Transverse colon (tissue), 4 donors: ENCODE measurements around the gene NGDN. TPM values are rescaled to one million over a fixed set of nuclear protein-coding genes. Genes with fewer than 3 reads are reported as not detected.

ENCODE experiments used
- DNase-seq: peaks from one replicate; pipeline ENCODE4 v3.0.0-alpha.2; 2019
- H3K27ac ChIP-seq, 4 donors: fragments of 200-600 bp; sonication (generic); 2 replicates each; pipeline ENCODE4 v1.5.1; 2016 to 2018; ENCODE audit warnings: inconsistent platforms in 4 of 4
- H3K27me3 ChIP-seq: fragments of 200-600 bp; sonication (generic); 2 replicates; pipeline ENCODE4 v1.5.1; 2017; ENCODE audit warnings: inconsistent platforms
- H3K36me3 ChIP-seq, 4 donors: fragments of 200-600 bp; sonication (generic); 2 replicates each; pipeline ENCODE4 v1.5.1; 2017 to 2019; ENCODE audit warnings: inconsistent platforms in 4 of 4
- H3K4me1 ChIP-seq, 4 donors: fragments of 200-600 bp; sonication (generic); 2 replicates each; pipeline ENCODE4 v1.5.1; 2017 to 2020; ENCODE audit warnings: inconsistent platforms in 4 of 4
- H3K4me3 ChIP-seq, 4 donors: fragments of 200-600 bp; sonication (generic); 1 replicate in 1 of 4; 2 replicates in 3 of 4; pipeline versions ENCODE4 v1.5.1 to v1.6.1; 2017 to 2019; ENCODE audit warnings: inconsistent platforms in 4 of 4
- H3K9me3 ChIP-seq, 2 donors: fragments of 200-600 bp; sonication (generic); 2 replicates each; pipeline ENCODE4 v1.5.1; 2017 to 2019; ENCODE audit warnings: inconsistent platforms in 2 of 2
- CTCF ChIP-seq, 5 experiments: fragments of 200-600 bp in 3 of 5; fragments of 450-650 bp in 2 of 5; sonication (generic) in 3 of 5; IDR thresholded peaks; 1 replicate in 2 of 5; 2 replicates in 3 of 5; pipeline ENCODE4 v1.5.1; 2016 to 2017; ENCODE audit warnings: antibody characterized with exemption in 5 of 5, inconsistent platforms in 3 of 5, mild to moderate bottlenecking in 2 of 5, moderate library complexity in 1 of 5
- EP300 ChIP-seq: sonication (generic); formaldehyde crosslinking; IDR thresholded peaks from one replicate; pipeline ENCODE4 v1.6.1; 2017; ENCODE audit warnings: antibody characterized with exemption, low read depth
- POLR2A ChIP-seq: fragments of 450-650 bp; IDR thresholded peaks from one replicate; pipeline ENCODE4 v1.6.1; 2016; ENCODE audit warnings: antibody characterized with exemption, mild to moderate bottlenecking, moderate library complexity
- POLR2AphosphoS5 ChIP-seq, 3 donors: sonication (generic); formaldehyde crosslinking; IDR thresholded peaks; one replicate each; pipeline ENCODE4 v1.6.1; 2016; ENCODE audit warnings: antibody characterized with exemption in 3 of 3
- WGBS, 2 donors: methylation state at CpG; one replicate each; pipeline ENCODE4 v1.1.5; 2018; ENCODE audit warnings: low coverage in 1 of 2; 5-methylcytosine and 5-hydroxymethylcytosine counted together
- in situ Hi-C, 4 donors: fragments of 200-750 bp; cut with MboI; loops; one replicate each; pipeline versions ENCODE4 v1.15.0 to v1.15.1; 2017; ENCODE audit warnings: low sequenced_read_pairs in 3 of 4, low pct_ligation_motif_present in 1 of 4, low pct_unique_long_range_greater_than_20kb in 1 of 4
- intact Hi-C: fragments of 100-400 bp; cut with DNase I; formaldehyde crosslinking; loops from one replicate; pipeline ENCODE4 v1.15.1; 2023; ENCODE audit warnings: low total_unique reads
- total RNA-seq, 4 donors: library from RNA; depleted of rRNA; stranded (reverse); fragments of >200 nt; gene quantifications; one replicate each; pipeline ENCODE4 v1.1.0, GENCODE V29; 2016

The NGDN gene
- total RNA-seq, 4 donors from 2014 or later: 8.8 to 31.5 (median 20.8) TPM

DNA sequence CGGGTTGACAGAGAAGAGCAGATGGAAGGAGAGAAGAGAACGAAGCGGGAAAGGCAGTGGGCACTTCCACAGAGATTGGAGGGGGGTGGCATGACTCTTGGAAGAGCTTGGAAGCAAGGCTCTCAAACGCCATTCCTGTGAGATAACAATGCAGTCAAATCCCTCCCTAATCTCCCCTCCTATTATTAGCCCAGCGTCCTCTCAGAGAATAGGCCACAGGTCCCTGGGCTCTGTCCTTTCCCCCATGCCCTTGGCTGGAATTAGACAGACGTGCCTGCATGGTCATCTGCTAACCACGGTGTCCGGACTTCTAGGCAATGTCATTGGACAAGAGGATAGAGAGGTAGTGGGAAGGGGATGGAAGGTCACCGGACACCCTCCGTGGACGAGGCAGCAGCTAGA, 26.1 kb upstream of the NGDN start:
- Histone ChIP-seq H3K27me3 (no peaks in the 10 kb centered on the region), H3K27ac (no peak overlapping the region), H3K36me3 (no peaks in the 10 kb centered on the region), H3K4me3 (no peak overlapping the region), H3K4me1 (peaks cover 3 to 23% (median 16%) of the 10 kb centered on the region in 4 donors), H3K9me3 (no peaks in the 10 kb centered on the region)
- in situ Hi-C loops (no loop called here), intact Hi-C loops (no loop called here)
- DNase-seq: no peak
- TF ChIP-seq POLR2AphosphoS5 (IDR thresholded peaks at IDR 0.05) (no peak), POLR2A (no peak), EP300 (no peak), CTCF (IDR thresholded peaks at IDR 0.05) (no peak)
- 72 to 77% methylated on average over 6 to 11 of the region's 11 CpGs for WGBS, 2 donors

- WGBS, 2 donors: 60 to 79% methylated on average over 6 of the region's 6 CpGs
- TF ChIP-seq EP300: no peak
- TF ChIP-seq POLR2AphosphoS5 (IDR thresholded peaks at IDR 0.05): no peak
- TF ChIP-seq CTCF (IDR thresholded peaks at IDR 0.05): no peak
- H3K27ac ChIP-seq: no peak overlapping the region
- intact Hi-C loops (no loop called here), in situ Hi-C loops (no loop called here)
- DNase-seq: no peak
- no peaks in the 10 kb centered on the region for H3K27me3 ChIP-seq
- H3K9me3 ChIP-seq: no peaks in the 10 kb centered on the region
- no peaks in the 10 kb centered on the region for H3K36me3 ChIP-seq
- no peak overlapping the region for H3K4me3 ChIP-seq
- H3K4me1 ChIP-seq: peaks cover 3 to 28% (median 18%) of the 10 kb centered on the region in 4 donors
These were observed 25.6 kb upstream of the NGDN start for GRCh38 chr14:23443881-23444280.

DNA sequence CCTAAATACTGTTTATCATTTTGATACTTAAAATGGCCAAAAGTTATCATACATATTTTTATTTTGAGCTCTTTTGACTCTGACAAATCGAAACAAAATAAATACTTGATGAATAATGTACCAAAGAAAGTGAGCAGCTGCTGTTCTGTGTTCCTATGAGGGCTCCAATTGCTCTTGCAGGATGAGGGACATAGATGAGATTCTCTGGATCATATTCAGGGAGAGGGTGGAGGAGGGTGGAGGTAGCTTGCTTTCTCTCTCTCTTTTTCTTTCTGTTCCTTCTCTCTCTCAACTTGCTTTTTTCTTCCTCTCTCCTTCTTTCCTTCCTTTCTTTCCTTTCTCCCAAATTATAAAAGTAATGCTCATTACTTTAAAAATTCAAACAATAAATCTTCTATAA, 25.2 kb upstream of the NGDN start:
- no peak for DNase-seq
- 62 to 73% methylated on average over 1 of the region's 1 CpG for WGBS, 2 donors
- Histone ChIP-seq H3K27ac (no peak overlapping the region), H3K4me1 (peaks cover 3 to 28% (median 18%) of the 10 kb centered on the region in 4 donors), H3K27me3 (no peaks in the 10 kb centered on the region), H3K36me3 (no peaks in the 10 kb centered on the region), H3K9me3 (no peaks in the 10 kb centered on the region), H3K4me3 (no peak overlapping the region)
- intact Hi-C loops (no loop called here), in situ Hi-C loops (no loop called here)
- TF ChIP-seq EP300: no peak

DNA sequence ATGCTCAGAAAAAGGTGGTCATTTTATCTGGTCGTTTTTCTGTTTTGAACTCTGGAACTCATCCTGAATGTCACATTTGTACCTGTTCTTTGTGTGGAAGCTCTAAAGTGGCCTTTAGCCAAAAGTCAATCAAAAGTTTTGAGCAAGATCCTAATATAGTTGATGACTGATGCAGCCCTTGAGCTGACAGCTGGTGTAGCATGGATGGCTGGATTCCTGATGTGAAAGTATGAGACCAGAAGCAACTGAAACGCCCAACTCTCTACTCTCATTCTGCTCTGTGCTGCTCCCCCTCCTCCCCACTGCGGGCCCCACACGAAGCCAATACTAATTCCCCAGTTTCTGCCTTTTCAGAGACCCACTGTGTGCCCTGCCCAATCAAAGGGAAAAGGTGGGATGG, 23.7 kb upstream of the NGDN start:
- TF ChIP-seq CTCF (IDR thresholded peaks at IDR 0.05): no peak
- no peak for TF ChIP-seq POLR2AphosphoS5 (IDR thresholded peaks at IDR 0.05)
- no peak for TF ChIP-seq EP300
- no peak for TF ChIP-seq POLR2A
- no peaks in the 10 kb centered on the region for H3K9me3 ChIP-seq
- peaks cover 3 to 28% (median 18%) of the 10 kb centered on the region in 4 donors for H3K4me1 ChIP-seq
- H3K27ac ChIP-seq: peak overlapping the region in 1 of 4 donors; percentile 83
- in situ Hi-C loops (no loop called here), intact Hi-C loops (no loop called here)
- H3K36me3 ChIP-seq: no peaks in the 10 kb centered on the region
- no peak overlapping the region for H3K4me3 ChIP-seq
- WGBS, 2 donors: 64 to 73% methylated on average over 4 of the region's 4 CpGs
- DNase-seq: no peak
- no peaks in the 10 kb centered on the region for H3K27me3 ChIP-seq

DNA sequence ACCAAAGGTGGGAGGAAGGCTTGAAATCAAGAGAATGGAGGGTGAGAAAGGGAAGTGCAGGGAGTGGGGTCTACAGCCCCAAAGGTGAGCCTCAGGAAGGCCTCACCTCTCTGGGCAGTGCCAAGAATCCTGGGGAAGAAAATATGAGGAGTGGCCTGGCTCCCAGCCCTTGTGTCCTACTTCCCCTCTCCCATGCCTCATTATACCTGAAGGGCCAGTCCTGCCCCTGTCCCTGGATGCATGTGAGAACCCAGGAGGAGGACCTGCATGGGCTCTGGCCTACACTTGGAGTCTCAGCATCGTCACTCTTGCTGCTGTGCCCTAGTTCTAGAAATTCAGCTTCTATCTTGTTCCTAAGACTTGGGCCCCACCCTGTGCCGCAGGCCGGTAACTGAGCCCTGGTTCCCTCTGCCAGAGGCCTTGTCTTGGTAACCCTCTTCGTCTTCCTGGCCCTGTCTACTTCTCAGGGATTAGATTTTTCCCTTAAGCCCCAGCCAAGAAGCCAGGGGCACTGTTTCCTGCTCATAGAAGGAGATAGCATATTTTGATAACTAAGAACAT, 23.1 kb upstream of the NGDN start:
- Histone ChIP-seq H3K9me3 (no peaks in the 10 kb centered on the region), H3K27ac (peak overlapping the region; percentile 9 to 83 (median 76)), H3K4me1 (peaks cover 3 to 28% (median 18%) of the 10 kb centered on the region in 4 donors), H3K36me3 (no peaks in the 10 kb centered on the region), H3K27me3 (no peaks in the 10 kb centered on the region), H3K4me3 (no peak overlapping the region)
- WGBS, 2 donors: 48% methylated on average over 4 of the region's 4 CpGs; no CpG with 5 or more reads in 1 of the 2 donors
- TF ChIP-seq CTCF (IDR thresholded peaks at IDR 0.05) (peak in 2 of 5 experiments; percentile 8 to 12), EP300 (no peak), POLR2A (no peak), POLR2AphosphoS5 (IDR thresholded peaks at IDR 0.05) (no peak)
- in situ Hi-C loops (no loop called here), intact Hi-C loops (no loop called here)
- peak; percentile 41 for DNase-seq
